AG09319 (cell line): ENCODE data around the gene PDE4D.
A peak's percentile ranks its signal among the peaks of the same experiment; 100 is the strongest.

ENCODE experiments used
- DNase-seq: peaks from one replicate; pipeline ENCODE4 v3.0.0-alpha.2; 2010; ENCODE audit warnings: low read depth; ENCODE audit errors: extremely low read depth
- TF ChIP-seq, protein P1 (sequence below): IDR thresholded peaks from 2 replicates; pipeline ENCODE4 v1.5.1; 2011; ENCODE audit warnings: low read depth, mild to moderate bottlenecking, inconsistent platforms, low read length, moderate library complexity

PDE4D gene

DNA sequence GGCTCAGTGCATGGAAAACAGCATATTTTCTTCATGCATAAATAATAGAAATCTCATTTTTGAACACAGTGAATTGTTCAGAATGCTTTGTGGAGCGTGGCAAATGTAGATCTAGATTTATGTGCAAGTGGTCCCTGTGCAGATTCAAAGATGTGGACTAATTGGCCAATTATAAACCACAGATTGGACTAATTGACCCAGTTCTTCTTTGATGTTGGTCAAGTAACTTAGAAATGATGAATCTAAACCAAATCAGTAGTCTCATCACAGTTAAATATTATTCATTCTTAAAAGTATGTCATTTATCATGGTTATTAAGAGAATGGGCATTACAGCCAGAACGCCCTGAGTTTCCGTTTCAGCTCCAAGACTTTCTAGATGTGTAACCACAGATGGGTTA is 11.7 kb upstream of the PDE4D start:
- TF ChIP-seq, protein P1, sequence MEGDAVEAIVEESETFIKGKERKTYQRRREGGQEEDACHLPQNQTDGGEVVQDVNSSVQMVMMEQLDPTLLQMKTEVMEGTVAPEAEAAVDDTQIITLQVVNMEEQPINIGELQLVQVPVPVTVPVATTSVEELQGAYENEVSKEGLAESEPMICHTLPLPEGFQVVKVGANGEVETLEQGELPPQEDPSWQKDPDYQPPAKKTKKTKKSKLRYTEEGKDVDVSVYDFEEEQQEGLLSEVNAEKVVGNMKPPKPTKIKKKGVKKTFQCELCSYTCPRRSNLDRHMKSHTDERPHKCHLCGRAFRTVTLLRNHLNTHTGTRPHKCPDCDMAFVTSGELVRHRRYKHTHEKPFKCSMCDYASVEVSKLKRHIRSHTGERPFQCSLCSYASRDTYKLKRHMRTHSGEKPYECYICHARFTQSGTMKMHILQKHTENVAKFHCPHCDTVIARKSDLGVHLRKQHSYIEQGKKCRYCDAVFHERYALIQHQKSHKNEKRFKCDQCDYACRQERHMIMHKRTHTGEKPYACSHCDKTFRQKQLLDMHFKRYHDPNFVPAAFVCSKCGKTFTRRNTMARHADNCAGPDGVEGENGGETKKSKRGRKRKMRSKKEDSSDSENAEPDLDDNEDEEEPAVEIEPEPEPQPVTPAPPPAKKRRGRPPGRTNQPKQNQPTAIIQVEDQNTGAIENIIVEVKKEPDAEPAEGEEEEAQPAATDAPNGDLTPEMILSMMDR = no peak
- no peak for DNase-seq

DNA sequence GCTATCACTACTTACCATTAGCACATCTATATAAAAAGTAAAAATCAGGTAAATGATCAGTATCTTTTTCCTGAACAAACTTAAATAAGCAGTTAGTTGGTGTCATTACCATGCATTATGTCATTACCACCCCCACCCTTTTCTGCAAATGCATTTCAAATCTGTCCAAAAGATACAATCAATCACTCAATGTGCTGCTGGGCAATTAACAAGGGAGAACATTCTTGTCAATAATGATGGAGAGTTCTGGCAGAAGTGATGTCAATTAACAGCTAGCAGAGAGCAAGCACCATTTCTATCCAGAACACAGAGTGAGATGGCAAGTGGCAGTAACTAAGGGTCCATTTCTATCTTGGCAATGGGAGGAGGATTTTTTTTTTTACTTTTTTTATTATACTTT is 3.5 kb upstream of the PDE4D start:
- no peak for DNase-seq
- TF ChIP-seq, protein P1 = no peak

DNA sequence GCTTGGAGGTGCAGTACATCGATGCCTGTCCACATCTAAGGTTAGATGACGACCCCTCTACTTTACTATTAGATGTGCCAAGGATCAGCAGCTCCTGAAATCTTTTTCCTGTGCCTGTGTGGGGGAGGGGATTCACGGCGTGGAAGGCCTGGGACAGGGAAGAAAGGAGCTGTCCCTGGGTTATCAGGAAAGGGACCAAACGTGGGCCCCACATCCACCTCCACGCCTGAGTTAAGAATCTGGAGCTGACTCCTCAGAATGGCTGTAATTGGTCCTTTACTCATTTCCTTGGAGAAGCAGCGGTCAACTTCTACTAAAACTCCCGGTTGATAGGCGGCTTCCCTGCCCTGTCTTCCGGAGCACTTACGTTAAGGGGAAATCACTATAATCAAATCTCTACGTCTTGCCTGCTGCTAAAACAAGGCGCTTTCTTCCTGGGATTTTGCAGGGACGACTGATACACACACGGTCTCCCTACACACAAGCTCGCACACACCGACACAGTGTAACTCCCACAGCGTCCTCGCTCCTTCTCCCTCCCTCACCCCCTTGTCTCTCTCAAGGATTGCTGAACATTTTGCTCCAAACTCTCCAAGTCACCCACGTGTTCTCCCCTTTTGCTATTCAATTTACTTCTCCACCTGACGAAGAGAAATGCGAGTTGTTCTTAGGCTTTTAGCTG is 1.4 kb downstream of the PDE4D start:
- TF ChIP-seq, protein P1 = no peak
- DNase-seq = no peak

DNA sequence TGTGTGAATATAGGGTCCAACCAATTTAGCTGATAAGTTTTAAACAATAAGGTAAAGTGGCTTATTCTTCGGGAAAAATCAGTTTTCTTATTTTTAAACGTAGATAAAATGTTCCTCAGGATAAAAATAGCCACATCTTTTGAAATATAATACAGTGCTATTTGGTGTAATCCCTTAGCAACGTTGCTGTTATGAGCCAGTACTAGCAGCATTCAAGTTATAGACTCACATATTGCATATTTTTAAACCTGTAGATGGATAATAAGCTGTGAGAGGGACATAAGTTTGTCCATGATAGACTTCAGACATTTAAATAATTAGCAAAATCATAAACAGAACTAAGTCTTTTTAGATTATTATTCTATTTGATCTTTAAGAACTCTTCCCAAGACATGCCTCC is 6.3 kb downstream of the PDE4D start:
- DNase-seq = no peak
- TF ChIP-seq, protein P1 = no peak

DNA sequence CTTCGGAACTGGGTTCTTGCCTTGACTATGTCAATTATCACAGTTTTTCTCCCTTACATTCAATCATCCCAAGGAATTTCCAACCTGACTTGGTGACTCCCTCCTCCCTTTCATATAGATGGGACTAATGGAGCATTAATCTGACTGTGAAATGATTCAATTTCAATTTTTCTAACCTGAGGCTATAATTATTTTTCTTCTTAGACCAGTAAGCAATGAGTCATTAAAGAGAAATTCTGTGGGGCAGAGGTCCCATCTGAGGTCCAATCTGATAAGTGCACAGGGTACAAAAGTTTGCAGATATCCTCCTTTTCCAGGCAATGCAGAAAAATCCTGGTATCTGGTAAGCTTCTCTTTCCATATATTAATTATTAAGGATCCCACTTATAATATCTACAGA is 18.9 kb downstream of the PDE4D start:
- DNase-seq = no peak
- TF ChIP-seq, protein P1 = no peak

DNA sequence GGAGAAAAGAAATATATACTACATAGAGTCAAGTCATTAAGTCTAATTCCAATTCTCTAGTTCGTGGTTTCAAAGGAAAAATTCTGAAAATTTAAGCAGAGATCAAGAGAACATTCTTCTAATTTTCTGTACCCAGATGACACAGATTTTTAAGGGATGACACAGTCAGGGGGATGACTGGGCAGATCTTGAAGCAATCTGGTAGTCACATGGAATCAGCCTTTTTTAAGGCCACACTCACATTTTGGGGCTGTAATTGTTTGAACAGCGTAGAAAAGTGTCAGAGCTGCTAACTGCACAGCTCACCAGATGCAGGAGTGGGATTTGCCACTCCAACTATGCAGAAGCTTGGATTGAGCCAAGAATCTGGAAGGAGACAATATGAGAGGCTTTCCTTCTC is 20.4 kb downstream of the PDE4D start:
- TF ChIP-seq, protein P1 = no peak
- peak; percentile 19 for DNase-seq

DNA sequence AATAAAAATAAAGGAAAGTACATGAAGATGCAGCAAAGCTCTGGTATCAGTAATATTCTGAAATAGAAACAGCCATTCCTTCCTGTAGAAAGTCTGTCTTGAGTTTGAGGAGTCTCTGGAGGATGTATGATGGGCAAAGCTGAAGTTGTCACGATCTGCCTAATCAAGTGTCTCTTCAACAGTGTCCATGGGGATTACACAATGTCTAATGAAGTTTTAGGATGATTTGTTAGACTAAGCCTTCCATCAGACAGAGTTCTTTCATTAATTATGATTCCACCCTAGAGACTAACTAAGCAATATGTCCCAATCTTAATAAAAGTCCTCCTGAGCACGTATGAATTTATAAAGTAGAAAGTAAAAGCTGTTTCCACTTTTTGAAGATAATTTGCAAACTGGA is 26.9 kb downstream of the PDE4D start:
- TF ChIP-seq, protein P1 = no peak
- DNase-seq = no peak
